Measurements from ENCODE around the gene NSD2.

The NSD2 gene

DNA sequence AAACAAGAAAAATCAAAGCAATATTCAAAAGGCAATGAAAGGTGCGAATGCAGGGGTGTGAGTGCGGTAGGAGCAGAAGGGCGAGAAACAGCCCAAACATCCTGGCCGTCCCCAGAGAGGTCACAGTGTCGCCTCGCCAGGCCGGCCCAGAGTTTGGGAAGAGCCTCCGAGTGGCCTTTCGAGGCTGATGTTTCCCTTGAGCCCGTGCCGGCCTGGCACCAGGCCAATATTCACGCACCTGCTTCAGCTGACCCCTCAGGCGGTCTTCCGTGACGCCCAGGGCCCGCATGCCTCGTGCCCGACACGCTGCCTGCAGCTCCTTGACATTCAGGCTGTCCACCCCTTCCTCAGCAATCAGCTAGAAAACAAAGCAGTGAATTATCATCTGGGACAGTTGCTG, 45.9 kb upstream of the NSD2 start:
- CTCF ChIA-PET, result no interaction called here
- POLR2A ChIA-PET, result no interaction called here
- DNase-seq (ENCODE audit: low read depth, low spot score), result no peak
- H3K4me3 ChIP-seq (ENCODE audit: low read depth, low read length), result no peak overlapping the region
- TF ChIP-seq, protein P1, sequence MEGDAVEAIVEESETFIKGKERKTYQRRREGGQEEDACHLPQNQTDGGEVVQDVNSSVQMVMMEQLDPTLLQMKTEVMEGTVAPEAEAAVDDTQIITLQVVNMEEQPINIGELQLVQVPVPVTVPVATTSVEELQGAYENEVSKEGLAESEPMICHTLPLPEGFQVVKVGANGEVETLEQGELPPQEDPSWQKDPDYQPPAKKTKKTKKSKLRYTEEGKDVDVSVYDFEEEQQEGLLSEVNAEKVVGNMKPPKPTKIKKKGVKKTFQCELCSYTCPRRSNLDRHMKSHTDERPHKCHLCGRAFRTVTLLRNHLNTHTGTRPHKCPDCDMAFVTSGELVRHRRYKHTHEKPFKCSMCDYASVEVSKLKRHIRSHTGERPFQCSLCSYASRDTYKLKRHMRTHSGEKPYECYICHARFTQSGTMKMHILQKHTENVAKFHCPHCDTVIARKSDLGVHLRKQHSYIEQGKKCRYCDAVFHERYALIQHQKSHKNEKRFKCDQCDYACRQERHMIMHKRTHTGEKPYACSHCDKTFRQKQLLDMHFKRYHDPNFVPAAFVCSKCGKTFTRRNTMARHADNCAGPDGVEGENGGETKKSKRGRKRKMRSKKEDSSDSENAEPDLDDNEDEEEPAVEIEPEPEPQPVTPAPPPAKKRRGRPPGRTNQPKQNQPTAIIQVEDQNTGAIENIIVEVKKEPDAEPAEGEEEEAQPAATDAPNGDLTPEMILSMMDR (IDR thresholded peaks at IDR 0.05; ENCODE audit: insufficient read depth, low read length, missing control alignments), result no peak

DNA sequence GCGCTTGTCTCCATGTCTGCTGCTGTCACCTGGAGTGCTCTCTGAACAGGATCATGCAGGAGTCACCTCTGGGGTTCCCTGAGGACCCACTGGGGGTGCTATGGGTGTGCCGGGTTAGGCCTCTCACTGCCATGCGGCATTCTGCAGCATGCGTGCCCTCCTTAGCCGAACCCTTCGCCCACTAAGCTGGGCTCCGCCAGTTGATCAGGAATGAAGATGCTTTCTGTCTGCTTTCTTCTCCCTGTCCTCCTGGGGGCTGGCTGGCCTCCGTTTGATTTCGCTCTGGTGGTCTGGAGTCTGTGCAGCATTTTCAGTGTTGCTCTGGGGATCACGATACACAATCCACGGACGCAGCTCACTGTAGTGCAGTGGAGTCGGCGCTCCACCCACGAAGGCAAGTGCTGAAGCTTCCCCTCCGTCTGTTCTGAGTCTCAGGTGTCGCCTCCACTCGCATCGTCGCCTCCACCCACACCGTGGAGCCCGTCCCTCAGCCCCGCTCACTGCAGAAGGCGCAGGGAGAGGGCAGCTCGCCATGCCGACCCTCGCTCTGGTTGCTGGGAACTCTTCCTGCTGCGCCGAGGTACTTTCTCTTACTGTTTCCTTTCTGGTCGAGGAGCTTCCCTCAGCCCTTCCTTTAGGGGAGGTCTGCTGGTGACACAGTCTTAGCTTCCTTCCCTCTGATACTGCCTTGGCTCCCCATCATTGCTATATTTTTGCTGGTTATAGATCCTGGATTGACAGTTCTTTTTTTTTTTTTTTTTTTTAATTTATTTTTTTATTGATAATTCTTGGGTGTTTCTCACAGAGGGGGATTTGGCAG, 44.5 kb upstream of the NSD2 start:
- TF ChIP-seq, protein P1 (IDR thresholded peaks at IDR 0.05; ENCODE audit: insufficient read depth, low read length, missing control alignments), result no peak
- CTCF ChIA-PET, result interaction anchor here (0.7 to 1.3 kb wide), 4 partner anchors 13 to 73 kb away, joined by 3 to 5 read pairs (median 4); no protein-coding TSS in a partner anchor
- POLR2A ChIA-PET, result interaction anchor here (0.6 kb wide), 1 partner anchor 765 kb away, joined by 3 read pairs; no protein-coding TSS in a partner anchor
- H3K4me3 ChIP-seq (ENCODE audit: low read depth, low read length), result no peak overlapping the region
- no peak for DNase-seq (ENCODE audit: low read depth, low spot score)

DNA sequence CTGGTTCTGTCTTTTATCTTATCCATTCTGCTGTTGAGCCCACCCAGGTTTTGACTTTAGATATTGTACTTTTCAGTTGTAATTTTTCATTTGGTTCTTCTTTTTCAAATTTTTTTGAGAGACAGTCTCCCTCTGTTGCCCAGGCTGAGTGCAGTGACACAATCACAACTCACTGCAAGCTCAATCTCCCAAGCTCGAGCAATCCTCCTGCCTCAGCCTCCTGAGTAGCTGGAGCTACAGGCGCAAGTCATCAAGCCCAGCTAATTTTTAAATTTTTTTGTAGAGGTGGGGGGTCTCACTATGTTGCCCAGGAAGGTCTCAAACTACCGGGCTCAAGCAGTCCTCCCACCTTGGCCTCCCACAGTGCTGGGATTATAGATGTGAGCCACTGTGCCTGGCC, 41.0 kb upstream of the NSD2 start:
- H3K4me3 ChIP-seq (ENCODE audit: low read depth, low read length), result no peak overlapping the region
- ChIA-PET CTCF (interaction anchor here (1.5 to 4.2 kb wide), 4 partner anchors 13 to 80 kb away, joined by 4 to 23 read pairs (median 16); no protein-coding TSS in a partner anchor), POLR2A (no interaction called here)
- TF ChIP-seq, protein P1 (IDR thresholded peaks at IDR 0.05; ENCODE audit: insufficient read depth, low read length, missing control alignments), result no peak
- no peak for DNase-seq (ENCODE audit: low read depth, low spot score)

DNA sequence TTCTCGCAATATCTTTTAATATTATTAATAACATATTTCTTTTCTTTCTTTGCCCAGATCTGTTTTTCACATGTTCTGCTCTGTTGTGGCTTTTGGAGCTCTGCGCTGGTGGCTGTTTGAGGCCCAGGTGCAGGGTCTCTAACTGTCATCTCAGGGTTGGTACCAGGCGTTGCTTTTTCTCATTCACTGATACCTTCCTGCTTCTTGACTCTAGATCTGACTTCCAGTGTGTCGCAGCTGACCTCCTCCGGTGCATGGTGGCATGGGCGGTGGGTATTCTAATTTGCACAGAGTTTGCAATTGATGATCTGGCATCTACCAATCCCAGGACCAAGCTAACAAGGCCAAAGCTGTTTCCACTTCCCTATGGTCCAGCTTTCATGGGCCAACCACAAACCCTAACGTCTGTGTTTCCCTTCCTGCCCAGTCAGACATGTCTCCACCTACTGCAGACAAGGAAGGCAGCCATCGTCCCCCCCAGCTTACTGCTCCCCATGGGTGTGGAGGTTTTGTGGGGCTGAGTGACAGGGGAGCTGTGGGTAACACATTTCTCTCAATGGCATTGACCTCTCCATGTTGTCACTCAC, 40.5 kb upstream of the NSD2 start:
- TF ChIP-seq, protein P1 (IDR thresholded peaks at IDR 0.05; ENCODE audit: insufficient read depth, low read length, missing control alignments), result no peak
- no peak for DNase-seq (ENCODE audit: low read depth, low spot score)
- no peak overlapping the region for H3K4me3 ChIP-seq (ENCODE audit: low read depth, low read length)
- ChIA-PET POLR2A (no interaction called here), CTCF (interaction anchor here (1.5 to 4.2 kb wide), 4 partner anchors 12 to 79 kb away, joined by 4 to 23 read pairs (median 16); no protein-coding TSS in a partner anchor)

DNA sequence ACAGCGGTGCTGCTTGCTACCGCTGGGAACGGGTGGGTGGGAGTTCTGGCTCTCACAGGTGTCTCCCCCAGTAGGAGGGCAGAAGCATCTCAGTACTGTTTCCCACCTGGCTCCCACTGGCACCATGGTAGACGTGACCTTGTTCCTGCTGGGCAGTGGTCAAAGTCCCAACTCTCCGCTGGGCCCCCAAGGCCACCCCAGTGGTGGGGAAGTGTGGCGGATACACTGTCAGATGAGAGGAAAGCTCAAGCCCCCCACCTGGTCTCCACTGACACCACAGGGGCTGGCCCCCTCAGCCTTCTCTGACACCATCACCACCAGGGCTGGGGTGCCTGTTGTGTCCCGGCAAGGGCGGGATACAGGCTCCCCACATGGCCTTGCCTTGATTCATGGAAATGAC, 39.9 kb upstream of the NSD2 start:
- ChIA-PET POLR2A (no interaction called here), CTCF (interaction anchor here (1.5 to 4.2 kb wide), 5 partner anchors 12 to 83 kb away, joined by 3 to 23 read pairs (median 11); no protein-coding TSS in a partner anchor)
- DNase-seq (ENCODE audit: low read depth, low spot score), result no peak
- TF ChIP-seq, protein P1 (IDR thresholded peaks at IDR 0.05; ENCODE audit: insufficient read depth, low read length, missing control alignments), result no peak
- no peak overlapping the region for H3K4me3 ChIP-seq (ENCODE audit: low read depth, low read length)

DNA sequence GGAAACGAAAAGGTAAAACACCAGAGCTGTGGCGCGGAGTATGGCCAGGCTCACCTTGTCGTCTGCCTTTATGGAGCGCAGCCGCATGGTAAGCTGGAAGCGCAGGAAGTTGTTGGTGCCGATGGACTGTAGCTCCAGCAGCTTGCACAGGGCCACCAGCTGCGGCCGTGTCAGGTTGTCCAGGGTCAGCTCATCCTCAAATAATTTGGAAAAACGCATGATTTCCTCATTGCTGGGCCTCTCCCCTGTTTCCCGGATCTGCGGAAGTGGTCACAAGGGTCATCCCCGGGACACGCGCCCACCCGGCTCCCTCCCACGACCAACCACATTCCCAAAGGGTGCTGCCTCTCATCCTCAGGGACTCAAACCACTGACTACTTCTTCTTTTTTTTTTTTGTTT, 38.5 kb upstream of the NSD2 start:
- H3K4me3 ChIP-seq (ENCODE audit: low read depth, low read length), result no peak overlapping the region
- no peak for DNase-seq (ENCODE audit: low read depth, low spot score)
- TF ChIP-seq, protein P1 (IDR thresholded peaks at IDR 0.05; ENCODE audit: insufficient read depth, low read length, missing control alignments), result no peak
- ChIA-PET POLR2A (no interaction called here), CTCF (interaction anchor here (1.4 to 4.2 kb wide), 4 partner anchors 10 to 84 kb away, joined by 3 to 23 read pairs (median 12); no protein-coding TSS in a partner anchor)
